Panc1 (cell line): ENCODE data around the gene SKI. TPM values are rescaled to one million over a fixed set of nuclear protein-coding genes. Genes with fewer than 3 reads are reported as not detected.

Experiments
- ATAC-seq: fragments of 200-7000 bp; cut with Tn5 transposase; 2 replicates; pipeline ENCODE4 v1.9.1; 2020; ENCODE audit warnings: mild to moderate bottlenecking, moderate library complexity
- BruUV-seq: library from RNA; stranded (reverse); fragments of 400-500 nt; replicated peaks from 2 replicates; lab custom pipeline; 2021; lab: Mats Ljungman, UMichigan
- CTCF ChIA-PET: fragments of 300-600 bp; sonication (Branson Sonifier 250); formaldehyde crosslinking; loops from one replicate; lab custom pipeline; 2022; ENCODE audit warnings: antibody characterized with exemption; lab: Charles Lee
- POLR2A ChIA-PET: fragments of 300-600 bp; sonication (Branson Sonifier 250); formaldehyde crosslinking; loops from one replicate; lab custom pipeline; 2022; ENCODE audit warnings: antibody characterized with exemption; lab: Charles Lee
- DNase-seq: peaks from one replicate; pipeline ENCODE4 v3.0.0-alpha.2; 2010; ENCODE audit warnings: low read depth, low spot score
- H3K27ac ChIP-seq: 2 replicates; pipeline ENCODE4 v1.5.1; 2011; ENCODE audit warnings: mild to moderate bottlenecking, low read length, inconsistent platforms
- H3K27me3 ChIP-seq: fragments of 200-500 bp; sonication (Bioruptor generic); 2 replicates; pipeline ENCODE4 v1.6.0; 2014; ENCODE audit warnings: low read length, inconsistent platforms; ENCODE audit not compliant: control insufficient read depth, insufficient read depth
- H3K36me3 ChIP-seq: fragments of 200-500 bp; sonication (Bioruptor generic); 2 replicates; pipeline ENCODE4 v1.5.1; 2014; ENCODE audit warnings: inconsistent platforms, mild to moderate bottlenecking, low read length, moderate library complexity; ENCODE audit not compliant: control insufficient read depth, insufficient read depth
- H3K4me1 ChIP-seq: 2 replicates; pipeline ENCODE4 v1.5.1; 2011; ENCODE audit warnings: inconsistent platforms, mild to moderate bottlenecking, low read length, moderate library complexity; ENCODE audit not compliant: control insufficient read depth, insufficient read depth
- H3K4me3 ChIP-seq, 2 experiments: 2 replicates each; pipeline ENCODE4 v1.5.1; 2011 to 2012; ENCODE audit warnings: low read depth in 2 of 2, low read length in 2 of 2, mild to moderate bottlenecking in 2 of 2, inconsistent platforms in 1 of 2, moderate library complexity in 1 of 2
- H3K9me3 ChIP-seq: fragments of 200-500 bp; sonication (Bioruptor generic); 2 replicates; pipeline ENCODE4 v1.5.1; 2014; ENCODE audit warnings: low read depth, mild to moderate bottlenecking, inconsistent platforms, low read length, moderate library complexity; ENCODE audit not compliant: control insufficient read depth, insufficient read depth
- CTCF ChIP-seq: fragments of 450-650 bp; IDR thresholded peaks from 2 replicates; pipeline ENCODE4 v1.5.1; 2017; ENCODE audit warnings: mild to moderate bottlenecking
- POLR2AphosphoS5 ChIP-seq: IDR thresholded peaks from 2 replicates; pipeline ENCODE4 v1.6.1; 2012; ENCODE audit warnings: mild to moderate bottlenecking, low read depth, low read length, moderate library complexity
- REST ChIP-seq, 2 experiments: IDR thresholded peaks; 2 replicates each; pipeline ENCODE4 v1.6.1; 2011 to 2012; ENCODE audit warnings: low read depth in 2 of 2, control low read depth in 1 of 2, low read length in 1 of 2, mild to moderate bottlenecking in 1 of 2, moderate library complexity in 1 of 2; ENCODE audit not compliant: insufficient read depth in 1 of 2
- SIN3A ChIP-seq: IDR thresholded peaks from 2 replicates; pipeline ENCODE4 v1.6.1; 2012; ENCODE audit warnings: low read depth, mild to moderate bottlenecking, low read length, moderate library complexity, borderline replicate concordance; ENCODE audit not compliant: insufficient read depth
- TCF7L2 ChIP-seq: IDR thresholded peaks from 2 replicates; pipeline ENCODE4 v1.6.1; 2011; ENCODE audit warnings: mild to moderate bottlenecking, low read depth, low read length, inconsistent platforms
- in situ Hi-C: cut with HindIII; loops from 2 replicates; pipeline ENCODE4 v1.10.0; 2016; ENCODE audit warnings: low sequenced_read_pairs, low pct_unique_long_range_greater_than_20kb
- intact Hi-C: fragments of 100-400 bp; cut with micrococcal nuclease; formaldehyde crosslinking; loops from one replicate; pipeline ENCODE4 v1.10.0; 2022; ENCODE audit not compliant: unreplicated experiment
- total RNA-seq: library from RNA; stranded (reverse); gene quantifications from one replicate; pipeline ENCODE4 v1.2.1, GENCODE V29; 2021; ENCODE audit not compliant: unreplicated experiment

SKI gene
- total RNA-seq, 1 experiment from 2014 or later: 63.2 TPM

GRCh38 chr1:2179283-2180013, 48.7 kb upstream of the SKI start:
- no peak overlapping the region for H3K27ac ChIP-seq
- no TSS peak for BruUV-seq

More at GRCh38 chr1:2179283-2180013, 48.7 kb upstream of the SKI start:
- no peaks in the 10 kb centered on the region for H3K27me3 ChIP-seq
- no peaks in the 10 kb centered on the region for H3K36me3 ChIP-seq
- intact Hi-C loops (no loop called here), in situ Hi-C loops (no loop called here)
- H3K4me3 ChIP-seq: no peak overlapping the region
- H3K4me1 ChIP-seq: no peaks in the 10 kb centered on the region
- no peak for TF ChIP-seq TCF7L2
- TF ChIP-seq REST (IDR thresholded peaks at IDR 0.05; ENCODE audit: insufficient read depth in 1 of 2, low read depth in 2 of 2, low read length in 1 of 2): no peak
- TF ChIP-seq CTCF: no peak
- TF ChIP-seq POLR2AphosphoS5: no peak
- no peak for TF ChIP-seq SIN3A
- no peaks in the 10 kb centered on the region for H3K9me3 ChIP-seq
- ATAC-seq (no peak), DNase-seq (no peak)
- CTCF ChIA-PET: no interaction called here
- POLR2A ChIA-PET: no interaction called here
